GM19452 (cell line): Measurements from ENCODE around the gene RFC5.
"Not testable (repeated sequence)": the region's sequence is repeated elsewhere in the genome, so short reads cannot be mapped to it uniquely, and the experiment has no call there.

Experiments
- ATAC-seq: cut with Tn5 transposase; IDR thresholded peaks from one replicate; pipeline ENCODE4 v1.9.1; 2021; ENCODE audit not compliant: unreplicated experiment

Gene RFC5

GRCh38 chr12:118013283-118013682 lies 3.2 kb upstream of the RFC5 start:
- ATAC-seq, result no peak

GRCh38 chr12:118015306-118015705 lies 1.2 kb upstream of the RFC5 start:
- no peak for ATAC-seq

GRCh38 chr12:118015944-118016343 lies 559 bp upstream of the RFC5 start:
- ATAC-seq, result no peak

GRCh38 chr12:118017926-118018325 lies 1.4 kb downstream of the RFC5 start:
- ATAC-seq, result no peak

- no peak for ATAC-seq
Measured at GRCh38 chr12:118020036-118020435, 3.5 kb downstream of the RFC5 start.

- ATAC-seq, result not testable (repeated sequence)
Measured at GRCh38 chr12:118022097-118022727, 5.7 kb downstream of the RFC5 start.

- ATAC-seq, result no peak
Measured at GRCh38 chr12:118022728-118023109, 6.2 kb downstream of the RFC5 start.

GRCh38 chr12:118023301-118023860 lies 6.9 kb downstream of the RFC5 start:
- ATAC-seq, result no peak

GRCh38 chr12:118025168-118025567 lies 8.7 kb downstream of the RFC5 start:
- ATAC-seq, result no peak

- ATAC-seq, result no peak
Measured at GRCh38 chr12:118029166-118029565, 12.7 kb downstream of the RFC5 start.

GRCh38 chr12:118032188-118032587 lies 15.7 kb downstream of the RFC5 start:
- no peak for ATAC-seq

GRCh38 chr12:118033323-118033722 lies 16.8 kb downstream of the RFC5 start:
- ATAC-seq, result no peak

GRCh38 chr12:118033902-118034301 lies 17.4 kb downstream of the RFC5 start:
- ATAC-seq, result no peak

GRCh38 chr12:118034429-118035189 lies 18.1 kb downstream of the RFC5 start:
- ATAC-seq, result no peak

- ATAC-seq, result peak; percentile 76
Measured at GRCh38 chr12:118035190-118036041, 18.9 kb downstream of the RFC5 start.

GRCh38 chr12:118036672-118037411 lies 20.3 kb downstream of the RFC5 start:
- ATAC-seq, result no peak

GRCh38 chr12:118038137-118038536 lies 21.6 kb downstream of the RFC5 start:
- ATAC-seq, result no peak

GRCh38 chr12:118042091-118042490 lies 25.6 kb downstream of the RFC5 start:
- ATAC-seq, result no peak

- no peak for ATAC-seq
Measured at GRCh38 chr12:118044075-118044474, 27.6 kb downstream of the RFC5 start.

- no peak for ATAC-seq
Measured at GRCh38 chr12:118044577-118044976, 28.1 kb downstream of the RFC5 start.

- ATAC-seq, result no peak
Measured at GRCh38 chr12:118046430-118046829, 29.9 kb downstream of the RFC5 start.
